ENCODE data around the gene SOX13.

SOX13 gene

GRCh38 chr1:204154568-204155255 lies 81.8 kb downstream of the SOX13 start:
- no peak for DNase-seq

GRCh38 chr1:204155881-204156280 lies 83.0 kb downstream of the SOX13 start:
- DNase-seq: no peak

- DNase-seq: no peak
Observed at GRCh38 chr1:204157962-204158361, 85.0 kb downstream of the SOX13 start.

GRCh38 chr1:204161609-204162493 lies 88.9 kb downstream of the SOX13 start:
- DNase-seq: no peak

GRCh38 chr1:204162494-204163074 lies 89.7 kb downstream of the SOX13 start:
- peak; percentile 73 for DNase-seq

GRCh38 chr1:204166219-204166618 lies 93.3 kb downstream of the SOX13 start, which contains the start of gene REN:
TSS of gene REN (minus strand) at chr1:204166337. CDS start at chr1:204166293, 44 bp downstream.
- DNase-seq: no peak

GRCh38 chr1:204167730-204168129 lies 94.8 kb downstream of the SOX13 start:
- no peak for DNase-seq

GRCh38 chr1:204169858-204170257 lies 96.9 kb downstream of the SOX13 start:
- no peak for DNase-seq

GRCh38 chr1:204170494-204171155 lies 97.7 kb downstream of the SOX13 start:
- DNase-seq: no peak

- no peak for DNase-seq
Observed at GRCh38 chr1:204171751-204172178, 98.8 kb downstream of the SOX13 start.

- no peak for DNase-seq
Observed at GRCh38 chr1:204172404-204173029, 99.6 kb downstream of the SOX13 start.

GRCh38 chr1:204174958-204175357 lies 102.0 kb downstream of the SOX13 start:
- no peak for DNase-seq

- no peak for DNase-seq
Observed at GRCh38 chr1:204176049-204176448, 103.1 kb downstream of the SOX13 start.

GRCh38 chr1:204177133-204177532 lies 104.2 kb downstream of the SOX13 start:
- no peak for DNase-seq

All from activated CD4-positive, alpha-beta T cell treated with anti-CD3 and anti-CD28 coated beads, Interleukin-10, Interleukin-2, amounts not matched to agents 100 ng/mL and 50 ng/mL, durations not matched to agents 16 hours and 8 hours (primary cell).